Hypothalamus (tissue), 51 donors: Measurements from ENCODE around the gene AGAP2.
"Not testable (repeated sequence)": the region's sequence is repeated elsewhere in the genome, so short reads cannot be mapped to it uniquely, and the experiment has no call there.

Experiments used
- DNase-seq, 51 donors: peaks; one replicate each; lab custom pipeline; 2025; lab: John Stamatoyannopoulos, UW

AGAP2 gene

DNA sequence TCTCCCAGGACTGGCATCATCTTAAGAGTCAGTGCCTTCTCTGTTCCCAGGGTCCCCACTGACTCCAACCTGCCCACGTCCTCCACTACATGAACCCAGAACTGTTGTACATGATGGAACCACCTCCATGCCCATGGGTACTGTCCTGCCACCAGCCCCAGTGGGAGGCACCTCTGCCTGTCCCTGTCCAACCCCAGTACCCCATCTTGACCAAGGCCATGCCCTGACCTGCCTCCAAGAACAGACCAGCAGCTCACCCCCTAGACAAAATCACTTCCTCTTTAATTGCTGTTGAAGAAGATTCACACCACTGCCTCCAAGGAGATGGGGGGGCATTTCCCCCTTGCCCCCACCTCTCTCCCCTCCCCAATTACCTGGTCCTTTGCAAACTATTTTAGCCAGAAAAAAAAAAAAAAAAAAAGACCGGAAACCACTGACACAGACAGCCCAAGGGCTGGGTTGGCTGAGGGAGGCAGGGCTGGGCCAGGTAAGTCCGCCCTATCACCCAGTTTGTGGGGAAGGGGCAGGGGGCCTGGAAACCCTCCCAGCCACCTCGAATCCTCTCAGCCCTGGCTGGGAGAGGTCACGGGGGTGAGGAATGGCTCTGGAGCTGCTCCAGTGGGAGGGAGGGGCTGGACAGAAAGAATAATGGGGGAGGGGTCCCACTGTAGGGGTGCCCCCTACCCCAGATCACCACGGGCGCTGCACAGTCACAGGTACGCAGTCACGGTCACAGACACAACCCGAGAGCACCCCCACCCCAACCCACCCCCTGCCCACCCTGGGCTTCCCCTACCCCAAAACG is 13.4 kb downstream of the AGAP2 start:
- DNase-seq = no peak

- DNase-seq = no peak
Measured at GRCh38 chr12:57724003-57724935, 14.3 kb downstream of the AGAP2 start.

- no peak for DNase-seq
Measured at GRCh38 chr12:57723630-57723962, 14.9 kb downstream of the AGAP2 start.

- DNase-seq = no peak
Measured at GRCh38 chr12:57722716-57723629, 15.6 kb downstream of the AGAP2 start.

- not testable (repeated sequence) for DNase-seq
Measured at GRCh38 chr12:57721846-57722608, 16.5 kb downstream of the AGAP2 start.

DNA sequence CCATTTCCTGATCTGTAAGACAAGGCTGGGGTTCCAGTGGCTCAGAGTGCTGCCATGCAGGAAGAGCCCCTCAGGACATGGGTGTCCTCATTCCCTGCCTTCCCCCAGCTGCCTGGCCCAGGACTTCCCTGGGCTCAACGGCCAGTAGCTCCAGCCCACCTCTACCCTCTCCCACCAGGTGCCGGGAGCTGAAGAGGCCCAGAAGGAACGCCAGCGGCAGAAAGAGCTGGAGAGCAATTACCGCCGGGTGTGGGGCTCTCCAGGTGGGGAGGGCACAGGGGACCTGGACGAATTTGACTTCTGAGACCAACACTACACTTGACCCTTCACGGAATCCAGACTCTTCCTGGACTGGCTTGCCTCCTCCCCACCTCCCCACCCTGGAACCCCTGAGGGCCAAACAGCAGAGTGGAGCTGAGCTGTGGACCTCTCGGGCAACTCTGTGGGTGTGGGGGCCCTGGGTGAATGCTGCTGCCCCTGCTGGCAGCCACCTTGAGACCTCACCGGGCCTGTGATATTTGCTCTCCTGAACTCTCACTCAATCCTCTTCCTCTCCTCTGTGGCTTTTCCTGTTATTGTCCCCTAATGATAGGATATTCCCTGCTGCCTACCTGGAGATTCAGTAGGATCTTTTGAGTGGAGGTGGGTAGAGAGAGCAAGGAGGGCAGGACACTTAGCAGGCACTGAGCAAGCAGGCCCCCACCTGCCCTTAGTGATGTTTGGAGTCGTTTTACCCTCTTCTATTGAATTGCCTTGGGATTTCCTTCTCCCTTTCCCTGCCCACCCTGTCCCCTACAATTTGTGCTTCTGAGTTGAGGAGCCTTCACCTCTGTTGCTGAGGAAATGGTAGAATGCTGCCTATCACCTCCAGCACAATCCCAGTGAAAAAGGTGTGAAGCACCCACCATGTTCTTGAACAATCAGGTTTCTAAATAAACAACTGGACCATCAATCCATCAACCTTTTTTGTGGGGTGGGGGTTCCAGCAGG is 17.6 kb downstream of the AGAP2 start:
- no peak for DNase-seq

DNA sequence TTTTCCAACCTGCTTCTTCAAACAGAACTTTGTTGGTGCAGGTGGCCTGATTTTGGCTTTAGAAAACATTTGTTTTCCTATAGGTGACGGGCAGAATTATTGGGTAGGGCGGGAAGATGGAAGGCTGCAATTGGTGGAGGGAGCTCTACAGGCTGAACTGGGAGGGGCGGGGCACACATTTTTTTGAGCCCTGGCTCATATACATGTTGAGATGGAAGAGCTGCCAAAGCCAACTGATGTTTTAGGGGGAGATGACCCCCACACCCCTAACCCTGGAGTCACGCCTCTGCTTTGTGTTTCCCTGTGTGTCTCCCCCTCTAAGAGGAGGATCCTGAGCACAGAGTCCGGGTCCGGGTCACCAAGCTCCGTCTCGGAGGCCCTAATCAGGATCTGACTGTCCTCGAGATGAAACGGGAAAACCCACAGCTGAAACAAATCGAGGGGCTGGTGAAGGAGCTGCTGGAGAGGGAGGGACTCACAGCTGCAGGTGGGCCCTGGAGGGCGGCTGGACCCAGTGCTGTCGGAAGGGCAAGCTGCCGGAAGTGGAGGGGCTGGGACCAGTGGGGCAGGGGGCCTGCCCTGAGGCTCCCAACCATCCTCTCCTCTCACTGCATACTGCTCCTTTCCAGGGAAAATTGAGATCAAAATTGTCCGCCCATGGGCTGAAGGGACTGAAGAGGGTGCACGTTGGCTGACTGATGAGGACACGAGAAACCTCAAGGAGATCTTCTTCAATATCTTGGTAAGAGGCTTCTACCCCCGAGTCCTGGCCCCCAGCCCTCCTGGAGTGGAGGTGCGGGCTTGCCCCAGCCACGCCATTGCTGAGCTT is 18.6 kb downstream of the AGAP2 start:
- DNase-seq = no peak

DNA sequence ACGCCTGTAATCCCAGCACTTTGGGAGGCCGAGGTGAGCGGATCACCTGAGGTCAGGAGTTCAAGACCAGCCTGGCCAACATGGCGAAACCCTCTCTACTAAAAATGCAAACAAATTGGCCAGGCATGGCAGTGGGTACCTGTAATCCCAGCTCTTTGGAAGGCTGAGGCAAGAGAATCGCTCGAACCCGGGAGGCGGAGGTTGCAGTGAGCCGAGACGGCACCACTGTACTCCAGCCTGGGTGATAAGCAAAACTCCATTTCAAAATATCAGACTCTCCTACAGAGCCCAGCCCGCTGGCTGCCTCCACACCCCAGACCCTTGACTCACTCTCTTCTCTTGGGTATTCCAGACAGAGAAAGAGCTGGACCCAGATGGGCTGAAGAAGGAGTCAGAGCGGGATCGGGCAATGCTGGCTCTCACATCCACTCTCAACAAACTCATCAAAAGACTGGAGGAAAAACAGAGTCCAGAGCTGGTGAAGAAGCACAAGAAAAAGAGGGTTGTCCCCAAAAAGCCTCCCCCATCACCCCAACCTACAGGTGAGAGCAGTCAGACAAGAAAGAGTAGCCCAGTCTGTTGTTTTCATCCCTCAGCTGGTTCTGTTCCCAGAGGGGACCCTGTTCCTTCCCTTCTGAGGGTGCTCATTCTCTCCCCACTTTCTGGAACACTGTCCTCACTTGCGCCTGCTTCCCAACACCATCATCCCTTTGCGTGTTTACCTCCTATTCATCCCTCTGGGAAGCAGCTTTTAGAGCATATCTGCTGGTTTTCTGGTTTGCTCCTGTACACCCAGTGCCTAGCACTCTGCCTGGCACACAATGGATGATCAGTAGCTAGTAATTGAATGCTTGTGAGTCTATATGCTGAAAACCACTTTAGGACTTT is 19.7 kb downstream of the AGAP2 start:
- no peak for DNase-seq

DNA sequence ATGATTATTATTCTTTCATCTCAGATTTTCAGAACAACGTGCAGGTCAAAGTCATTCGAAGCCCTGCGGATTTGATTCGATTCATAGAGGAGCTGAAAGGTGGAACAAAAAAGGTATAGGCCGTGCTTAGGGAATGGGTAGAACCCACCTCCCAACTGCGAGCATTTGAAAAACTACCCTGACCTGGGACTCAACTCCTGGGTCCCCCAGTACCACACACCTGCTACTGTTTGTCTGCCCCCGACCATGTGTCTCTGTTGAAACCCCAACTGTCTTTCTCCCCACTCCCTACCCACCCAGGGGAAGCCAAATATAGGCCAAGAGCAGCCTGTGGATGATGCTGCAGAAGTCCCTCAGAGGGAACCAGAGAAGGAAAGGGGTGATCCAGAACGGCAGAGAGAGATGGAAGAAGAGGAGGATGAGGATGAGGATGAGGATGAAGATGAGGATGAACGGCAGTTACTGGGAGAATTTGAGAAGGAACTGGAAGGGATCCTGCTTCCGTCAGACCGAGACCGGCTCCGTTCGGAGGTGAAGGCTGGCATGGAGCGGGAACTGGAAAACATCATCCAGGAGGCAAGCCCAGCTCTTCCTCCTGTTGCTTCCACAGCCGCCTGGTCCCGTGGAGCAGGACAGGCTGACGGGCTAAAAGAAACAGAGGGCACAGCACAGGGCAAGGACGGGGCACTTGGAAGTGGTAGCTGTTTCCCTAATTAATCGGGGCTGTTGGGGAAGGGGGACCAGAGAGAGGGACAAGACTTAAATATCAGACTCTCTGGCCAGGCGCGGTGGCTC is 20.5 kb downstream of the AGAP2 start:
- DNase-seq = no peak

- DNase-seq = no peak
Measured at GRCh38 chr12:57717131-57717530, 21.4 kb downstream of the AGAP2 start.

DNA sequence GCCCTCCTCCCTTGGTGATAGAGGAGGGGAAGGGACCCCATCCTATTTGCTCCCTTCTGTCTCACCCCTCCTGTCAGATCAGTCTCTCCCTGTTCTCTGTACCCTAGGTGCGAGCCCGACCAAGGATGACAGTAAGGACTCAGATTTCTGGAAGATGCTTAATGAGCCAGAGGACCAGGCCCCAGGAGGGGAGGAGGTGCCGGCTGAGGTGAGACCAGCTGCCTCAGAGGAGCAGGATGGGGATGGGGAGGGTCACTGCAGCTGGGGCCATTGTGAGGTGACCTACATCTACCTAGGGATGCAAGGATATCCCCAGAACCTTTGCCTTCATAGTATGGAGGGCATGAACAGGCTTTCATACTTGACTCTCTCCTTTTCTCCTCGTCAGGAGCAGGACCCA is 22.2 kb downstream of the AGAP2 start:
- no peak for DNase-seq

DNA sequence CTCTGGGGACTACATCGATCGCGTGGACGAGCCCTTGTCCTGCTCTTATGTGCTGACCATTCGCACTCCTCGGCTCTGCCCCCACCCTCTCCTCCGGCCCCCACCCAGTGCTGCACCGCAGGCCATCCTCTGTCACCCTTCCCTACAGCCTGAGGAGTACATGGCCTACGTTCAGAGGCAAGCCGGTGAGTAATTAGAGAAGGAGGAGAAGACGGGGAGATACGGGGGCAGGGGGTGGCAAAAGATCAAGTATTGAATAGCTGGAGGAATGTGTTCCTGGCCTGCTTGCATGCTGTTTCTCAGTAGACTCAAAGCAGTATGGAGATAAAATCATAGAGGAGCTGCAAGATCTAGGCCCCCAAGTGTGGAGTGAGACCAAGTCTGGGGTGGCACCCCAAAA is 22.8 kb downstream of the AGAP2 start:
- DNase-seq = no peak

DNA sequence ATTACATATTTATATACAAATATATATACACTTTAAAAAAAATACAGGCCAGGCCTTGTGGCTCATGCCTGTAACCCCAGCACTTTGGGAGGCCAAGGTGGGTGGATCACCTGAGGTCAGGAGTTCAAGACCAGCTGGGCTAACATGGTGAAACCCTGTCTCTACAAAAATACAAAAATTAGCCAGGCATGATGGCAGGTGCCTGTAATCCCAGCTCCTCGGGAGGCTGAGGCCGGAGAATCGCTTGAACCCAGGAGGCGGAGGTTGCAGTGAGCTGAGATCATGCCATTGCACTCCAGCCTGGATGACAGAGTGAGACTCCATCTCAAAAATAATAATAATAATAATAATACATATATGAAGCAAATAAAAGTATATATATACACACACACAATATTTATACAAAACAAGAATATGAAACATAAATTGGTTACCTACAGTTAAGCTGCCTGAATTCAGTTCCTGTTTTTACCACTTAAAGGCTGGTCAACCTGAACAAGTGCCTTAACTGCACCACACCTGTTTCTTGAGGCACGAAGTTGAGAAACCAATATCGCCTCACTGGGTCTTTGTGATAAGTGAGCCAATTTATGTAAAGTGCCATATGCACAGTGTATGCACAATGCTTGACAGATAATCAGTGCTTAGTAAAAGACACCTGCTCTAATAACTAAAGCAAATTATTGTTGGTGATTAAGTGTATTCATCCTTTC is 23.4 kb downstream of the AGAP2 start:
- DNase-seq = not testable (repeated sequence)

GRCh38 chr12:57713209-57713608 is 25.3 kb downstream of the AGAP2 start:
- no peak for DNase-seq

GRCh38 chr12:57712701-57713100 is 25.8 kb downstream of the AGAP2 start:
- peak in 1 of 51 donors; percentile 1 for DNase-seq
